H1 (cell line): ENCODE results near the gene CFDP1. TPM values are rescaled to one million over a fixed set of nuclear protein-coding genes. Genes with fewer than 3 reads are reported as not detected.

ENCODE experiments used
- CTCF ChIA-PET: fragments of 300-600 bp; sonication (Branson Sonifier 250); formaldehyde crosslinking; loops from one replicate; lab custom pipeline; 2021; ENCODE audit not compliant: partially characterized antibody; lab: Charles Lee
- POLR2A ChIA-PET: fragments of 300-600 bp; sonication (Branson Sonifier 250); formaldehyde crosslinking; loops from one replicate; lab custom pipeline; 2021; ENCODE audit warnings: inconsistent platforms; ENCODE audit not compliant: partially characterized antibody; lab: Charles Lee
- DNase-seq, 2 experiments: peaks; one replicate each; pipeline versions ENCODE4 v3.0.0 to v3.0.0-alpha.2; 2010 to 2022; ENCODE audit warnings: low spot score in 2 of 2, low read depth in 1 of 2, mixed read lengths in 1 of 2
- FAIRE-seq: peaks from 2 replicates; lab custom pipeline; 2011; peaks lifted over from hg19 to GRCh38; lab: Jason Lieb, UNC
- H2AFZ ChIP-seq: 2 replicates; pipeline ENCODE4 v1.8.1; 2012; ENCODE audit warnings: low read length, inconsistent platforms
- H2AK5ac ChIP-seq: 2 replicates; pipeline ENCODE4 v1.6.1; 2013; ENCODE audit warnings: low read depth, low read length
- H2BK120ac ChIP-seq: replicated peaks from 2 replicates; pipeline ENCODE3; 2013; ENCODE audit warnings: low read depth, low read length, inconsistent platforms
- H2BK12ac ChIP-seq: 2 replicates; pipeline ENCODE4 v1.6.1; 2013; ENCODE audit warnings: low read depth, low read length
- H2BK15ac ChIP-seq: 2 replicates; pipeline ENCODE4 v1.6.1; 2013; ENCODE audit warnings: low read length
- H2BK20ac ChIP-seq: 2 replicates; pipeline ENCODE4 v1.6.1; 2013; ENCODE audit warnings: low read length
- H2BK5ac ChIP-seq: 2 replicates; pipeline ENCODE4 v1.6.1; 2013; ENCODE audit warnings: low read depth, low read length
- H3K14ac ChIP-seq: 2 replicates; pipeline ENCODE4 v1.6.1; 2013; ENCODE audit warnings: inconsistent platforms; ENCODE audit not compliant: insufficient read length
- H3K18ac ChIP-seq: 2 replicates; pipeline ENCODE4 v1.6.1; 2013; ENCODE audit warnings: low read length; ENCODE audit errors: extremely low read depth
- H3K23ac ChIP-seq: 2 replicates; pipeline ENCODE4 v1.6.1; 2013; ENCODE audit warnings: inconsistent platforms; ENCODE audit not compliant: insufficient read length
- H3K23me2 ChIP-seq: 2 replicates; pipeline ENCODE4 v1.6.1; 2013; ENCODE audit warnings: low read depth, low read length
- H3K27ac ChIP-seq: 2 replicates; pipeline ENCODE4 v1.6.1; 2011; ENCODE audit warnings: low read depth, low read length, inconsistent platforms
- H3K27me3 ChIP-seq, 4 experiments: replicated peaks in 1 of 4; 1 replicate in 1 of 4; 2 replicates in 3 of 4; pipeline versions ENCODE4 v1.6.1 to v1.8.1; 2011 to 2013; ENCODE audit warnings: low read length in 3 of 4, mild to moderate bottlenecking in 3 of 4, inconsistent platforms in 2 of 4, mixed read lengths in 2 of 4, moderate library complexity in 1 of 4; ENCODE audit not compliant: control insufficient read depth in 3 of 4, insufficient read depth in 3 of 4; ENCODE audit errors: extremely low read depth in 1 of 4
- H3K36me3 ChIP-seq, 4 experiments: 2 replicates each; pipeline versions ENCODE4 v1.6.1 to v1.8.1; 2011 to 2013; ENCODE audit warnings: mild to moderate bottlenecking in 4 of 4, low read length in 3 of 4, moderate library complexity in 2 of 4, control low read depth in 1 of 4, inconsistent platforms in 1 of 4; ENCODE audit not compliant: insufficient read depth in 4 of 4, control insufficient read depth in 2 of 4
- H3K4ac ChIP-seq: replicated peaks from 2 replicates; pipeline ENCODE3; 2013; ENCODE audit warnings: low read length, low read depth, mixed read lengths, inconsistent platforms; ENCODE audit not compliant: insufficient read length
- H3K4me1 ChIP-seq, 4 experiments: replicated peaks in 1 of 4; 1 replicate in 1 of 4; 2 replicates in 3 of 4; pipeline versions ENCODE4 v1.6.1 to v1.8.1; 2011 to 2013; ENCODE audit warnings: low read length in 3 of 4, inconsistent platforms in 2 of 4, mixed read lengths in 1 of 4; ENCODE audit not compliant: insufficient read depth in 4 of 4, control insufficient read depth in 3 of 4
- H3K4me2 ChIP-seq, 2 experiments: 2 replicates each; pipeline versions ENCODE4 v1.6.1 to v1.8.1; 2011 to 2013; ENCODE audit warnings: low read depth in 2 of 2, low read length in 2 of 2, control low read depth in 1 of 2, inconsistent platforms in 1 of 2, mild to moderate bottlenecking in 1 of 2; ENCODE audit not compliant: insufficient read depth in 1 of 2
- H3K4me3 ChIP-seq, 4 experiments: fragments of 200-600, 300-600 bp in 1 of 4; sonication (generic), shearing (Covaris generic), sonication (Bioruptor Twin) in 1 of 4; 2 replicates each; pipeline versions ENCODE4 v1.5.1 to v1.8.1; 2011 to 2016; ENCODE audit warnings: low read length in 4 of 4, low read depth in 3 of 4, control low read depth in 2 of 4, inconsistent platforms in 2 of 4, mild to moderate bottlenecking in 2 of 4, mixed read lengths in 1 of 4, moderate library complexity in 1 of 4; ENCODE audit not compliant: insufficient read depth in 2 of 4; ENCODE audit errors: extremely low read depth in 1 of 4
- H3K56ac ChIP-seq: replicated peaks from 2 replicates; pipeline ENCODE3; 2013; ENCODE audit warnings: low read depth, mild to moderate bottlenecking, mixed read lengths, low read length, inconsistent platforms; ENCODE audit not compliant: insufficient read length
- H3K79me1 ChIP-seq: 2 replicates; pipeline ENCODE4 v1.6.1; 2013; ENCODE audit warnings: low read depth, low read length, control low read depth
- H3K79me2 ChIP-seq, 2 experiments: 2 replicates each; pipeline versions ENCODE4 v1.6.1 to v1.8.1; 2012 to 2013; ENCODE audit warnings: low read length in 2 of 2, mild to moderate bottlenecking in 2 of 2, inconsistent platforms in 1 of 2; ENCODE audit not compliant: insufficient read depth in 2 of 2, control insufficient read depth in 1 of 2
- H3K9ac ChIP-seq, 4 experiments: replicated peaks in 1 of 4; 1 replicate in 1 of 4; 2 replicates in 3 of 4; pipeline versions ENCODE4 v1.6.1 to v1.8.1; 2011 to 2013; ENCODE audit warnings: low read depth in 3 of 4, low read length in 3 of 4, control low read depth in 2 of 4, mild to moderate bottlenecking in 2 of 4, moderate library complexity in 2 of 4, inconsistent platforms in 1 of 4; ENCODE audit errors: extremely low read depth in 1 of 4
- H3K9me3 ChIP-seq, 2 experiments: 2 replicates each; pipeline versions ENCODE4 v1.6.1 to v1.8.1; 2012 to 2013; ENCODE audit warnings: mild to moderate bottlenecking in 2 of 2, moderate library complexity in 2 of 2, control low read depth in 1 of 2, inconsistent platforms in 1 of 2, low read depth in 1 of 2, low read length in 1 of 2, mixed read lengths in 1 of 2; ENCODE audit not compliant: insufficient read depth in 2 of 2
- H4K20me1 ChIP-seq, 2 experiments: replicated peaks in 1 of 2; 2 replicates each; pipeline versions ENCODE3 to v1.8.1; 2011 to 2013; ENCODE audit warnings: inconsistent platforms in 2 of 2, low read length in 2 of 2, mild to moderate bottlenecking in 1 of 2; ENCODE audit not compliant: insufficient read depth in 2 of 2, control insufficient read depth in 1 of 2
- H4K5ac ChIP-seq: 2 replicates; pipeline ENCODE4 v1.6.1; 2013; ENCODE audit warnings: low read length, low read depth, mixed read lengths, inconsistent platforms; ENCODE audit not compliant: insufficient read length
- H4K8ac ChIP-seq: 2 replicates; pipeline ENCODE4 v1.8.0; 2013; ENCODE audit warnings: mild to moderate bottlenecking, moderate library complexity, low read length, inconsistent platforms; ENCODE audit not compliant: insufficient read depth; ENCODE audit errors: extremely low read depth
- H4K91ac ChIP-seq: replicated peaks from 2 replicates; pipeline ENCODE3; 2013; ENCODE audit warnings: low read length, mixed read lengths, inconsistent platforms; ENCODE audit not compliant: insufficient read length
- POLR2A ChIP-seq, 2 experiments: IDR thresholded peaks; 1 replicate in 1 of 2; 2 replicates in 1 of 2; pipeline ENCODE4 v1.6.1; 2011; ENCODE audit warnings: low read depth in 2 of 2, low read length in 2 of 2, mild to moderate bottlenecking in 2 of 2; ENCODE audit errors: control extremely low read depth in 1 of 2
- POU5F1 ChIP-seq: IDR thresholded peaks from 2 replicates; pipeline ENCODE4 v1.6.1; 2011; ENCODE audit warnings: low read depth, mild to moderate bottlenecking, low read length, moderate library complexity
- WGBS, 2 experiments: shearing (Covaris generic) in 1 of 2; methylation state at CpG; one replicate each; pipeline versions ENCODE4 v1.1.6 to v1.1.7; 2013 to 2015; ENCODE audit warnings: low lambda C conversion rate in 2 of 2, mixed read lengths in 2 of 2, inconsistent platforms in 1 of 2, low coverage in 1 of 2, missing lambda C conversion rate in 1 of 2; ENCODE audit not compliant: insufficient replicate concordance in 2 of 2, insufficient coverage in 1 of 2, insufficient read length in 1 of 2; ENCODE audit errors: extremely low coverage in 1 of 2, missing lambda C conversion rate in 1 of 2; 5-methylcytosine and 5-hydroxymethylcytosine counted together
- polyA plus RNA-seq, 7 experiments: library from polyadenylated mRNA; depleted of rRNA in 3 of 7; stranded (reverse) in 5 of 7; unstranded in 2 of 7; fragments of >200 nt in 5 of 7; fragments of 200-250 nt in 2 of 7; gene quantifications; 1 replicate in 5 of 7; 2 replicates in 1 of 7; 4 replicates in 1 of 7; pipeline versions ENCODE4 v1.2.1 to v1.2.3, GENCODE V29; 2011 to 2013; ENCODE audit warnings: missing spikeins in 2 of 7, mixed read lengths in 2 of 7
- total RNA-seq: library from RNA; stranded (reverse); fragmentation: NEBNext Ultra II Directional; extraction: Animal tissue kit (Norgen Biotek cat#: 25700); gene quantifications from 2 replicates; pipeline ENCODE4 v1.2.1, GENCODE V29; 2021

CFDP1 gene
- total and polyA plus RNA-seq, 2 of the 8 experiments (the other 6 are each of a cell fraction or from before 2014, with no cell fraction given) = 25.5 to 77.3 TPM

- Histone ChIP-seq H2AFZ (no peak overlapping the region), H3K27ac (peak overlapping the region; percentile 50), H3K23ac (no peak overlapping the region), H3K79me1 (peaks cover 31% of the 10 kb centered on the region), H3K9me3 (no peaks in the 10 kb centered on the region), H3K79me2 (peaks cover 27 to 93% of the 10 kb centered on the region in 2 experiments), H3K56ac (peak overlapping the region; percentile 5), H2BK20ac (no peak overlapping the region), H2BK15ac (no peak overlapping the region), H4K5ac (no peak overlapping the region), H4K91ac (no peak overlapping the region), H3K4me2 (peak overlapping the region in 1 of 2 experiments; percentile 22; a peak in 2 of 4 replicates), H3K14ac (no peak overlapping the region), H3K4ac (no peak overlapping the region), H3K4me1 (peaks cover 0 to 56% (median 43%) of the 10 kb centered on the region in 4 experiments; a peak in 6 of 7 replicates), H3K18ac (peak overlapping the region; percentile 7; the same call in 1 of the 2 replicates), H3K9ac (no peak overlapping the region; a peak in 1 of 7 replicates), H3K27me3 (no peaks in the 10 kb centered on the region), H2AK5ac (peak overlapping the region; percentile 55; the same call in 1 of the 2 replicates), H2BK5ac (peak overlapping the region; percentile 64), H2BK12ac (peak overlapping the region; percentile 62; the same call in 1 of the 2 replicates), H3K23me2 (peaks cover 3% of the 10 kb centered on the region; the same call in 1 of the 2 replicates), H2BK120ac (no peak overlapping the region), H4K20me1 (peaks cover 46 to 59% of the 10 kb centered on the region in 2 experiments), H4K8ac (no peak overlapping the region), H3K36me3 (peaks cover 0 to 14% (median 4%) of the 10 kb centered on the region in 4 experiments; a peak in 6 of 8 replicates), H3K4me3 (no peak overlapping the region)
- TF ChIP-seq POU5F1 = no peak
- TF ChIP-seq POLR2A (IDR thresholded peaks at IDR 0.05; ENCODE audit: control extremely low read depth in 1 of 2, low read depth in 2 of 2, low read length in 2 of 2) = peak in 1 of 2 experiments; percentile 63; a peak in 1 of 3 replicates
- 91% methylated on average over 12 of the region's 12 CpGs; no CpG with 5 or more reads in 1 of the 2 experiments for WGBS, 2 experiments
- DNase-seq (no peak), FAIRE-seq (no peak)
- ChIA-PET POLR2A (interaction anchor here (1.1 to 22.7 kb wide), 10 partner anchors 3 to 40 kb away, joined by 3 to 375 read pairs (median 4); partner anchors contain the start of gene BCAR1), CTCF (interaction anchor here (1.2 to 15.7 kb wide), 4 partner anchors 10 to 49 kb away, joined by 3 to 236 read pairs (median 4); no protein-coding TSS in a partner anchor)
Observed at GRCh38 chr16:75246504-75247205, 186.6 kb downstream of the CFDP1 start.
